Choroid plexus epithelial cell (primary cell): ENCODE measurements around the gene CSTPP1.
A peak's percentile ranks its signal among the peaks of the same experiment; 100 is the strongest.
"Not testable (repeated sequence)": the region's sequence is repeated elsewhere in the genome, so short reads cannot be mapped to it uniquely, and the experiment has no call there.

Experiments
- DNase-seq: peaks from one replicate; pipeline ENCODE4 v3.0.0-alpha.2; 2010; ENCODE audit warnings: low read depth
- H3K4me3 ChIP-seq: 2 replicates; pipeline ENCODE4 v1.5.1; 2011; ENCODE audit warnings: low read depth, mild to moderate bottlenecking, control low read depth, low read length, moderate library complexity
- CTCF ChIP-seq: conservative IDR thresholded peaks from 2 replicates; pipeline ENCODE4 v1.5.1; 2011; ENCODE audit warnings: low read depth, mild to moderate bottlenecking, control low read depth, inconsistent platforms, low read length, moderate library complexity

Gene CSTPP1

DNA sequence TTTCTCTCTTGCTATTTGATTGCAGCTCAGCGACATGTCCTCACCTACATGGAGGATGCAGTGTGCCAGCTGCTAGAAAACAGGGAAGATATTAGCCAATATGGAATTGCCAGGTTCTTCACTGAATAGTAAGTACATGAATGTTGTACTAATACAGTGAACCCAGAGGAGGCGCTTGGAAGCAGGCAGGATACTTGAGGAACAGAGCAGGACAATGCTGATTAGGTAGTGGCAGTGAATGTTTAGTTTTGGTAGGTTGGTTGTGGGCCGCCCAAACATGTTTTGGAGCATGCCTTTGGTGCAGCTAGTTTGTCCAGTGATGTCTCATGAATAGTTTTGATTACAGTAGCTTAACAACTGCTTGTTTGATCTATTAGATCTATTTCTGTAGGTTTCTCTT, 50.6 kb downstream of the CSTPP1 start:
- no peak for TF ChIP-seq CTCF
- no peak for DNase-seq
- H3K4me3 ChIP-seq, result no peak overlapping the region

- not testable (repeated sequence) for H3K4me3 ChIP-seq, DNase-seq
These were observed 53.4 kb downstream of the CSTPP1 start for GRCh38 chr11:46989810-46990487.

DNA sequence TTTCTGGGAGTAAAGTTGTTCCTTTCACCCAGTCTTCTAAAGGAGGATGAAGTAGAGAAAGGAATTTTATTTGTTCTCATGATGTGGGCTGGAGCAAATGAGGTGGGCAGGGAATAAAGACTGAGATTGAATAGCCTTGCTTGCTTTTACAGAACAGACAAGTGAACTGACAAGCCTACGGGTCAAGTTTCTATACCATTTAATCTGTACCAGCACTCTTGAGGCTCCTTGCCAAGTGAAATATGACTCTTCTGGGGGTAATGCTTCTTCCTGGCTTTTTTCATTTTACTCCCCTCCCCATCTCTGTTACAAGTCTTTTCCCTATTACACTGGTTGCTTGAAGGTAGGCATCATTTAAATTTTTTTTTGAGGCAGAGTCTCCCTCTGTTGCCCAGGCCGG, 54.8 kb downstream of the CSTPP1 start:
- no peak for TF ChIP-seq CTCF
- no peak for DNase-seq
- no peak overlapping the region for H3K4me3 ChIP-seq

- DNase-seq, result not testable (repeated sequence)
These were observed 55.8 kb downstream of the CSTPP1 start for GRCh38 chr11:46992386-46992785.

GRCh38 chr11:46997796-46998195, 61.2 kb downstream of the CSTPP1 start:
- not testable (repeated sequence) for H3K4me3 ChIP-seq

More at GRCh38 chr11:46992386-46992785, 55.8 kb downstream of the CSTPP1 start:
- H3K4me3 ChIP-seq, result not testable (repeated sequence)

DNA sequence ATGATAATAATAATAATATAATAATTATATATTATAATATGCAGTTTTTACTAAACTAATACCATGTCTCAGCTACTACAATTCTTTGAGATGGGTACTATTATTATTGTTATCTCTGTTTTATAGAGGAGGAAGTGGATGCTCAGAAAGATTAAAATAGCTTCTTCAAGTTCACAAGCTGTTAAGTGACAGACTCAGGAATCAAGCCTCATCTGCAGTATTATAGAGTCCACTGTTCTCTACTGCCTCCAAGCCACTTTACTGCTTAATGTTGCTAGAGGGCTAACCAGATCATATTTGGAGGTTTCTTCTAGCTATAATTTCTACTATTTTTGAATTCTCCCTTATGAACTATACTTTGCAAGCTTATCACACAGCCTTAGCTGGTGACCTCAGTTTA, 62.7 kb downstream of the CSTPP1 start:
- H3K4me3 ChIP-seq, result no peak overlapping the region
- TF ChIP-seq CTCF, result no peak
- no peak for DNase-seq

More at GRCh38 chr11:46997796-46998195, 61.2 kb downstream of the CSTPP1 start:
- not testable (repeated sequence) for DNase-seq

- H3K4me3 ChIP-seq, result no peak overlapping the region
- peak; percentile 57 for DNase-seq
- TF ChIP-seq CTCF, result no peak
These were observed 63.5 kb downstream of the CSTPP1 start for GRCh38 chr11:47000033-47000432.

DNA sequence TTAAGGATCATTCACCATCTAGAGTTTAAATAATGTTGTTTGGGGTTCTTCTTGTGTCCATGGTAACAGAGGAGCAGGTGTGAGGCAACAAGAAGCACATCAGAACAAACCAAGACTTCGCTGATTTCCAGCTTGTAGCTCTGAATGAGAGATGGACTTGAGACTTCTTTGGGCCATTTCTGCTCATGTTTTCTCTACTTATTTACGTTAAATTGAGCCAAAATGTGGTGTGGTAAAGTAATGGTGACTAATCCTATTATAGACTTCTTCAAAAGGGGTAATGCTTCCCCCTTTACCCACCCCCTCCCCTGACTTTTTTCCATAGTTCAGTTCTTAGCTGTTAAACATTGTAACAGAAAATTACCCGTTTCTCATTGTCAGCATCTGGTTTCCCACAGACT, 65.2 kb downstream of the CSTPP1 start:
- peak; percentile 5 for DNase-seq
- TF ChIP-seq CTCF, result no peak
- no peak overlapping the region for H3K4me3 ChIP-seq

DNA sequence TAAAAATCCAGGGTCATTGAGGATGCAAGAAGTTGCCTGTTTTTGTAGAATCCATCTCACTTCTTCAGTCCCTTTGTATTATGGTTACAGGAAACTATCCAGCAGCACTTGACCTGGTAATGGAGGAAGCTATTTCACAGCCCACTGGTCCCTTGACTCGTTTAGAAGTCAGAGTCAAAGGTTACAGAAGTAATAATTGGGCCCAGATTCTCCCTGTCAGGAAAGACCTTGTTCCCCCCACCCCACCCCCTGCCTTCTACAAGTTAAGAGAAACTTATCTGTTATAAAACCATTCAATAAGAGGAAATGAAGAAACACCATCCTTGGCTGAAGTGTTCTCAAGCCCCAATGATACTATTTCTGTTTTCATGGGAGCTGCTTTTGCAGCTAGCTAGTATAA, 65.8 kb downstream of the CSTPP1 start:
- peak; percentile 19 for DNase-seq
- TF ChIP-seq CTCF, result no peak

More for the DNA sequence above, 65.8 kb downstream of the CSTPP1 start:
- no peak overlapping the region for H3K4me3 ChIP-seq
